Measurements from ENCODE around the gene REXO4. TPM values are rescaled to one million over a fixed set of nuclear protein-coding genes. Genes with fewer than 3 reads are reported as not detected.

Gene REXO4
- total and polyA plus RNA-seq, 9 of the 15 experiments (the other 6 are each of a cell fraction or from before 2014, with no cell fraction given): 3.4 to 72.9 (median 31.1) TPM

- TF ChIP-seq GATAD2A (IDR thresholded peaks at IDR 0.05) (0 out of 2 replicates have a peak, but pooled peaks have one; percentile 24), FUS (optimal IDR thresholded peaks at IDR 0.05; ENCODE audit: low read depth, low read length) (no peak), USF2 (CRISPR knock-in tag; IDR thresholded peaks at IDR 0.05) (no peak), ZNF444 (CRISPR knock-in tag; IDR thresholded peaks at IDR 0.05) (no peak), ELK1 (CRISPR knock-in tag; IDR thresholded peaks at IDR 0.05) (no peak), L3MBTL2 (IDR thresholded peaks at IDR 0.05) (peak; percentile 84), HNRNPH1 (optimal IDR thresholded peaks at IDR 0.05; ENCODE audit: low read depth, low read length) (no peak), CSDE1 (IDR thresholded peaks at IDR 0.05) (0 out of 4 replicates have a peak, but pooled peaks of 1 of the 2 experiments have one; percentile 57), SIX5 (IDR thresholded peaks at IDR 0.05; ENCODE audit: borderline replicate concordance in 1 of 2, insufficient read depth in 1 of 2, low read depth in 1 of 2, low read length in 2 of 2) (peak; percentile 37 to 43; a peak in 3 of 4 replicates), IRF9 (tag; IDR thresholded peaks at IDR 0.05) (no peak), NFATC3 (IDR thresholded peaks at IDR 0.05) (peak; percentile 82; the same call in 1 of the 2 replicates), NFIC (IDR thresholded peaks at IDR 0.05) (peak; percentile 78), HMG20A (CRISPR knock-in tag; conservative IDR thresholded peaks at IDR 0.05) (no peak), JUNB (CRISPR knock-in tag; conservative IDR thresholded peaks at IDR 0.05) (0 out of 2 replicates have a peak, but pooled peaks have one; percentile 15), ZNF584 (CRISPR knock-in tag; IDR thresholded peaks at IDR 0.05; ENCODE audit: low read depth) (0 out of 2 replicates have a peak, but pooled peaks have one; percentile 62), TCF3 (CRISPR knock-in tag; IDR thresholded peaks at IDR 0.05) (0 out of 2 replicates have a peak, but pooled peaks have one; percentile 27), ZSCAN29 (IDR thresholded peaks at IDR 0.05) (peak; percentile 46; the same call in 1 of the 2 replicates), THRA (IDR thresholded peaks at IDR 0.05) (no peak), MAFK (IDR thresholded peaks at IDR 0.05; ENCODE audit: low read length) (no peak), XRCC3 (IDR thresholded peaks at IDR 0.05) (no peak), ZNF311 (CRISPR knock-in tag; IDR thresholded peaks at IDR 0.05) (no peak), ZBED1 (IDR thresholded peaks at IDR 0.05) (peak; percentile 60; the same call in 1 of the 2 replicates)
Measured at GRCh38 chr9:133417541-133418461, at the start of gene REXO4 (continued).
